Loucy (cell line): ENCODE measurements around the gene IKBIP.

Experiments
- H2AFZ ChIP-seq: fragments of 200-600 bp; sonication (generic); 2 replicates; pipeline ENCODE4 v1.6.0; 2016; ENCODE audit warnings: antibody characterized with exemption, mild to moderate bottlenecking, low read length, moderate library complexity
- H3F3A ChIP-seq: fragments of 200-600 bp; 2 replicates; pipeline ENCODE4 v1.6.0; 2016; ENCODE audit warnings: antibody characterized with exemption, low read depth, mild to moderate bottlenecking
- H3K27me3 ChIP-seq: fragments of 200-600 bp; sonication (generic); 2 replicates; pipeline ENCODE4 v1.6.1; 2014; ENCODE audit warnings: low read length, mild to moderate bottlenecking; ENCODE audit not compliant: insufficient read depth, poor library complexity, severe bottlenecking
- H3K36me3 ChIP-seq: fragments of 200-600 bp; sonication (generic); 2 replicates; pipeline ENCODE4 v1.6.1; 2016; ENCODE audit warnings: low read length; ENCODE audit not compliant: insufficient read depth
- H3K4me1 ChIP-seq: fragments of 200-600 bp; sonication (generic); 2 replicates; pipeline ENCODE4 v1.5.1; 2014; ENCODE audit warnings: low read length, mild to moderate bottlenecking; ENCODE audit not compliant: insufficient read depth, poor library complexity, severe bottlenecking
- H3K4me2 ChIP-seq: fragments of 200-600 bp; sonication (generic); 2 replicates; pipeline ENCODE4 v1.6.0; 2014; ENCODE audit warnings: antibody characterized with exemption, low read length, low read depth, mild to moderate bottlenecking; ENCODE audit not compliant: poor library complexity, severe bottlenecking
- H3K4me3 ChIP-seq: fragments of 200-600 bp; sonication (generic); 2 replicates; pipeline ENCODE4 v1.5.1; 2014; ENCODE audit warnings: low read length, mild to moderate bottlenecking, mixed read lengths; ENCODE audit not compliant: poor library complexity, severe bottlenecking
- H3K79me2 ChIP-seq: fragments of 200-600 bp; sonication (generic); 2 replicates; pipeline ENCODE4 v1.6.1; 2014; ENCODE audit warnings: low read length; ENCODE audit not compliant: insufficient read depth
- H3K9ac ChIP-seq: fragments of 200-600 bp; sonication (generic); 2 replicates; pipeline ENCODE4 v1.6.0; 2014; ENCODE audit warnings: mild to moderate bottlenecking, low read depth, low read length, moderate library complexity; ENCODE audit not compliant: poor library complexity, severe bottlenecking
- H3K9me2 ChIP-seq: fragments of 200-600 bp; sonication (generic); replicated peaks from 2 replicates; pipeline ENCODE4 v1.6.1; 2016; ENCODE audit warnings: low read depth, low read length, mixed read lengths
- H3K9me3 ChIP-seq: fragments of 200-600 bp; sonication (generic); 2 replicates; pipeline ENCODE4 v1.6.1; 2014; ENCODE audit warnings: mild to moderate bottlenecking, antibody characterized with exemption, low read length, low read depth; ENCODE audit not compliant: insufficient read depth
- H4K20me1 ChIP-seq: fragments of 200-600 bp; sonication (generic); 2 replicates; pipeline ENCODE4 v1.6.0; 2014; ENCODE audit warnings: antibody characterized with exemption, low read length, mild to moderate bottlenecking; ENCODE audit not compliant: insufficient read depth, poor library complexity, severe bottlenecking
- EZH2phosphoT487 ChIP-seq: fragments of 200-600 bp; IDR thresholded peaks from 2 replicates; pipeline ENCODE4 v1.6.1; 2018; ENCODE audit warnings: antibody characterized with exemption, mild to moderate bottlenecking, moderate library complexity, borderline replicate concordance
- TF ChIP-seq, protein P1 (sequence below): fragments of 200-600 bp; sonication (generic); conservative IDR thresholded peaks from 2 replicates; pipeline ENCODE4 v1.5.1; 2014; ENCODE audit warnings: mild to moderate bottlenecking, antibody characterized with exemption, low read length

The IKBIP gene

DNA sequence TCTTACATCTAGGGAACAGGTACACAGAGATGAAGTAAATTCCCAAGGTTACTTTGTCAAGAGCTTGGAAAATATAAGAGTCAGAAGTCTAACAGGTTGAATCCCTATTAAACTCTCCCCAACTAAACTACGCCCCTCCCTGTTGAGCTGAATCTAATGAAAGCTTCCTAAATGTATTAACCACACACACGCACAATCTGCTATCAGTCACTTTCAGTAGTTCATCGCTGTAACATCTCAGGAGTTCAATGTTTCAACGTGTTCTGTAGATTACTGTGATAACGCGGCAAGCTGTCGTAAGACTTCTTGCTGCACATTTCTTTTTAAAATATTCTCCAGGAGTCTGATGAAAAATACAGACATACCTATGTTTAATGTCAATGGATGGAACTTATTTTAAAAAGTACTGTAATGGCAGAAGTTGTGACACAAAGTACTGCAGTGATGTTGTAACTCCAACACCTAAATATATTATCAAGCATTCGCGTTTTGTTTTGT is 51.7 kb downstream of the IKBIP start:
- H3F3A ChIP-seq, result no peaks in the 10 kb centered on the region
- H4K20me1 ChIP-seq, result peaks cover 43% of the 10 kb centered on the region
- no peaks in the 10 kb centered on the region for H3K9me2 ChIP-seq
- no peaks in the 10 kb centered on the region for H3K9me3 ChIP-seq
- H3K27me3 ChIP-seq, result peaks cover 6% of the 10 kb centered on the region
- H3K4me2 ChIP-seq, result peak overlapping the region; percentile 95
- H2AFZ ChIP-seq, result peak overlapping the region; percentile 97
- H3K9ac ChIP-seq, result peak overlapping the region; percentile 99
- peaks cover 18% of the 10 kb centered on the region for H3K4me1 ChIP-seq
- H3K79me2 ChIP-seq, result peaks cover 50% of the 10 kb centered on the region
- H3K36me3 ChIP-seq, result peaks cover 24% of the 10 kb centered on the region
- H3K4me3 ChIP-seq, result peak overlapping the region; percentile 85
- TF ChIP-seq, protein P1, sequence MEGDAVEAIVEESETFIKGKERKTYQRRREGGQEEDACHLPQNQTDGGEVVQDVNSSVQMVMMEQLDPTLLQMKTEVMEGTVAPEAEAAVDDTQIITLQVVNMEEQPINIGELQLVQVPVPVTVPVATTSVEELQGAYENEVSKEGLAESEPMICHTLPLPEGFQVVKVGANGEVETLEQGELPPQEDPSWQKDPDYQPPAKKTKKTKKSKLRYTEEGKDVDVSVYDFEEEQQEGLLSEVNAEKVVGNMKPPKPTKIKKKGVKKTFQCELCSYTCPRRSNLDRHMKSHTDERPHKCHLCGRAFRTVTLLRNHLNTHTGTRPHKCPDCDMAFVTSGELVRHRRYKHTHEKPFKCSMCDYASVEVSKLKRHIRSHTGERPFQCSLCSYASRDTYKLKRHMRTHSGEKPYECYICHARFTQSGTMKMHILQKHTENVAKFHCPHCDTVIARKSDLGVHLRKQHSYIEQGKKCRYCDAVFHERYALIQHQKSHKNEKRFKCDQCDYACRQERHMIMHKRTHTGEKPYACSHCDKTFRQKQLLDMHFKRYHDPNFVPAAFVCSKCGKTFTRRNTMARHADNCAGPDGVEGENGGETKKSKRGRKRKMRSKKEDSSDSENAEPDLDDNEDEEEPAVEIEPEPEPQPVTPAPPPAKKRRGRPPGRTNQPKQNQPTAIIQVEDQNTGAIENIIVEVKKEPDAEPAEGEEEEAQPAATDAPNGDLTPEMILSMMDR, result no peak
- TF ChIP-seq EZH2phosphoT487, result no peak

DNA sequence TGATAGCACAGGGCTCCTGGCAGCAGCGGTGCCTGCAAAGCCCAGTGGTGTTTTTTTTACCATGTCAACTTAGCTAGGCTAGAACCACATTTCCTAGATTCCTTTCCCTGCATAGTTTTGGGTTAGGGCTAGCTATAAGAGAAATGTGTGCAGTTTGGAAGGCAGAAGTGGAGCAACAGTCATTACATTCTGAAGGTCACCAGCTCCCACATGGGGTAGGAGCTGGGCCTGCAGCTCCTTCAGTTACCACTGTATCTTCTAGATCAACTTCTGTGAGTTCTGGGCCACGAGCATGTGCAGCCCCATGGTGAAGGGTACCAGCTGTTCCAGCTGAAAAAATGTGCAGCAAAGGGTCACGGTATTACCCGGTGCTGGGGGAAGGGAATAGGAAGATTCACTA is 53.4 kb downstream of the IKBIP start:
- TF ChIP-seq, protein P1, result no peak
- no peak for TF ChIP-seq EZH2phosphoT487

DNA sequence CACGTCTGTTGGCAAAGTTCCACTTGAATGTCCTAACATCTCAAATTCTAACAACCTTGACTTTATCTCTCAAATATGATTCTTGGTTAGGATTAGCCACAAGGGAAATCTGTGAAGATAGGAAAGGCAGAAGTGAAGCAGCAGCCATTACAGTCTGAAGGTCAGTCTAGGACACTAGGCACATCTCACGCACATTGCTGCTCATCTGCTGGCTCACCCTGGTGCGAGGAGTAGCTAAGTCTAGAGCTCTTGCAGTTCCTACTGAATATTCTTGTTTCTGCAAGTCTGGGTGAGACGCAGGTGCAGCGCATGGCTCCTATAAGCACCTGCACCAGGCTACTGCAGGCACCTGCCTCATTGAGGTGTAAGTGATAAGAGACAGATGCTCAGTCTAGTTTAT is 57.5 kb downstream of the IKBIP start:
- Histone ChIP-seq H4K20me1 (no peaks in the 10 kb centered on the region), H2AFZ (no peak overlapping the region), H3K79me2 (no peaks in the 10 kb centered on the region), H3K4me3 (no peak overlapping the region), H3K36me3 (no peaks in the 10 kb centered on the region), H3F3A (no peaks in the 10 kb centered on the region), H3K27me3 (no peaks in the 10 kb centered on the region), H3K9me2 (no peaks in the 10 kb centered on the region), H3K4me1 (no peaks in the 10 kb centered on the region), H3K9ac (no peak overlapping the region), H3K4me2 (no peak overlapping the region), H3K9me3 (no peaks in the 10 kb centered on the region)
- TF ChIP-seq, protein P1, result no peak
- no peak for TF ChIP-seq EZH2phosphoT487

More for the DNA sequence above, 53.4 kb downstream of the IKBIP start:
- H4K20me1 ChIP-seq, result peaks cover 27% of the 10 kb centered on the region
- no peak overlapping the region for H3K4me3 ChIP-seq
- H3K79me2 ChIP-seq, result peaks cover 33% of the 10 kb centered on the region
- H3K36me3 ChIP-seq, result peaks cover 8% of the 10 kb centered on the region; the same call in 1 of the 2 replicates
- H3K9me3 ChIP-seq, result no peaks in the 10 kb centered on the region
- H3K9ac ChIP-seq, result no peak overlapping the region
- peaks cover 6% of the 10 kb centered on the region for H3K27me3 ChIP-seq
- H3F3A ChIP-seq, result no peaks in the 10 kb centered on the region
- no peak overlapping the region for H2AFZ ChIP-seq
- H3K9me2 ChIP-seq, result no peaks in the 10 kb centered on the region
- H3K4me1 ChIP-seq, result peaks cover 5% of the 10 kb centered on the region
- H3K4me2 ChIP-seq, result no peak overlapping the region
